Endothelial cell of umbilical vein (primary cell): ENCODE measurements around the gene ANKRD18B. TPM values are rescaled to one million over a fixed set of nuclear protein-coding genes. Genes with fewer than 3 reads are reported as not detected.

Experiments
- polyA plus RNA-seq, 4 experiments: library from polyadenylated mRNA; depleted of rRNA in 3 of 4; stranded (reverse) in 3 of 4; unstranded in 1 of 4; fragments of >200 nt; gene quantifications; 2 replicates each; pipeline versions ENCODE4 v1.2.1 to v1.2.3, GENCODE V29; 2011 to 2012; ENCODE audit warnings: missing spikeins in 1 of 4
- small RNA-seq: library from RNA; depleted of rRNA; stranded (forward); fragments of <200 nt; gene quantifications from one replicate; pipeline ENCODE3, GENCODE V24; 2012; ENCODE audit warnings: low replicate concordance, low read depth; ENCODE audit not compliant: insufficient read depth, insufficient read length
- total RNA-seq: library from RNA; stranded (reverse); gene quantifications from 2 replicates; pipeline ENCODE4 v1.2.3, GENCODE V29; 2021

Gene ANKRD18B
- total and polyA plus RNA-seq, 2 donors (not counting 3 experiments of a cell fraction or from before 2014, with no cell fraction given): 1.4 to 10.9 TPM

Small RNAs within 50 kb of the gene (small RNA-seq; reads per million reads assigned to genes)
- gene AL139008.1 (not detected), gene PRSS3P4 (not detected)

Other genes with a start within 250 kb of the ANKRD18B start
- gene NFX1, start 233.7 kb upstream of the ANKRD18B start, total RNA-seq: 21.7 and 22.1 TPM in 2 replicates
- gene NFX1, start 233.7 kb upstream of the ANKRD18B start, polyA plus RNA-seq: 17.4 and 19.3 TPM in 2 replicates
- gene AQP7, start 121.7 kb upstream of the ANKRD18B start, total RNA-seq: 2.3 and 3.7 TPM in 2 replicates
- gene AQP7, start 121.7 kb upstream of the ANKRD18B start, polyA plus RNA-seq: not detected in 2 replicates
- 0.39 and 0.93 TPM in 2 replicates for gene AQP3, start 76.7 kb upstream of the ANKRD18B start, total RNA-seq
- 1.8 and 1.9 TPM in 2 replicates for gene AQP3, start 76.7 kb upstream of the ANKRD18B start, polyA plus RNA-seq
- gene NOL6, start 50.3 kb upstream of the ANKRD18B start, total RNA-seq: 42.3 and 45.1 TPM in 2 replicates
- gene NOL6, start 50.3 kb upstream of the ANKRD18B start, polyA plus RNA-seq: 35.7 and 39.8 TPM in 2 replicates